ENCODE data around the gene GABRB2.

GRCh38 chr5:161460741-161461140 lies 85.8 kb downstream of the GABRB2 start:
- TF ChIP-seq CTCF (IDR thresholded peaks at IDR 0.05) (no peak), POLR2A (IDR thresholded peaks at IDR 0.05) (no peak)
